Measurements from ENCODE around the gene KIF13A. TPM values are rescaled to one million over a fixed set of nuclear protein-coding genes. Genes with fewer than 3 reads are reported as not detected.
A peak's percentile ranks its signal among the peaks of the same experiment; 100 is the strongest.

Gene KIF13A
- total RNA-seq, 1 donor from 2014 or later = 34.4 TPM

DNA sequence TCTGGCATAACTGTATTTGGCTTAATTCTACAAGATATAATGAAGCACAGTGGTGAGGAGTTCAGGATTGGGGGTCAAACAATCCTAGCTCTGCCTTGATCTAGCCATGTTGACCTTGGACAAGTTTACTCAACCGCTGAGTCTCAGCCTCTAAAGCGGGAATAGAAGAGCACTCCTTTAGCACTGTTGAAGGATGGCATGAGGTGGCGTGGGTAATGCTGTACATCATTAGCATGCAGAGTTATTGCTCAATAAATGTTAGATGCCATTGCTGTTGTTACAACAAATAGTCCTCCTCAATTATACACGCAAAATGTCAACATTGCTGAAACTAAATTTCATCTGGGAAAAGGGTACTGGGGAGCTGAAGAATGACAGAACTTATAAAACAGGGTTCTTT, 78.6 kb downstream of the KIF13A start:
- H3K27ac Mint-ChIP-seq (ENCODE audit: unreplicated experiment) = no peak overlapping the region
- peaks cover 13% of the 10 kb centered on the region for H3K9me3 Mint-ChIP-seq
- no peak overlapping the region for H3K4me3 Mint-ChIP-seq

DNA sequence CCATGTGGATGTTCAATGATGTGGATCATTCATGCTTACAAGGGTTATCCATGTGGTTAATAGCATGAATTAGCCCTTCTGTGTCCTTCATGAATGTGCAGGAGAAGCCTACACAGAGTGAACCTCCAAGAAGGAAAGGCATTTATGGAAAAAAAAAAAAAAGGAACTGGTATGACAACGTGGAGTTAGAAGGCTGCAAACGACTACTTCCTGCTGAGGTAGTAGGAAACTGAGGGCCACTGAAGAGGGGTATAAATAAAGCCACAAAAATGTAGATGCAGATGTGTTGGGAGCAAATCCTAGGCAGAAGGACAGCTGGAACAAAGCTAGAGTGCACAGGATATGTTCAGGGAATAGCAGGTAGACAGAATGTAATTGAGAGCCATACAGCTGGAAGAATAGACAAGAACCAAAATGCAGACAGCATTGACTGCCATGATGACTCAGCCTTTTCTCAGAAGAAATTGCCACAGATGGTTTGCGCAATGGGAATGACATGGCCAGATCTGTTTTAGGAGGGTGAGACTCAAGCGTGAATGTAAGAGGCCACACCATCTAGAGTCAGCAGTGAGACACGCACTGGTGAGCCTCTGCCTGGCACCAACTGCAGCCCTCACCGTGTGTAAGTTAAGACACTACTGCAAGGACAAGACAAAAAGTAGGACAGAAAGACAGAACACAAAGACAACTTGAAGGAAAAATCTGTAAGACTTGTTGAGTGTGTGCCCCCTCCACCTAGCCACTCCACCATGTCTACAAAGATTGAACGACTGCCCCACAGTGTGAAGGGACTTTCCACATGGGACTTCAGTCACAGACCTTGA, 79.8 kb downstream of the KIF13A start:
- Mint-ChIP-seq H3K36me3 (ENCODE audit: low read depth) (peaks cover 10% of the 10 kb centered on the region), H3K4me3 (no peak overlapping the region), H3K9me3 (peaks cover 15% of the 10 kb centered on the region), H3K27me3 (ENCODE audit: low read depth) (no peaks in the 10 kb centered on the region), H3K4me1 (peaks cover 10% of the 10 kb centered on the region), H3K27ac (ENCODE audit: unreplicated experiment) (peak overlapping the region; percentile 39)
- TF ChIP-seq, protein P1, sequence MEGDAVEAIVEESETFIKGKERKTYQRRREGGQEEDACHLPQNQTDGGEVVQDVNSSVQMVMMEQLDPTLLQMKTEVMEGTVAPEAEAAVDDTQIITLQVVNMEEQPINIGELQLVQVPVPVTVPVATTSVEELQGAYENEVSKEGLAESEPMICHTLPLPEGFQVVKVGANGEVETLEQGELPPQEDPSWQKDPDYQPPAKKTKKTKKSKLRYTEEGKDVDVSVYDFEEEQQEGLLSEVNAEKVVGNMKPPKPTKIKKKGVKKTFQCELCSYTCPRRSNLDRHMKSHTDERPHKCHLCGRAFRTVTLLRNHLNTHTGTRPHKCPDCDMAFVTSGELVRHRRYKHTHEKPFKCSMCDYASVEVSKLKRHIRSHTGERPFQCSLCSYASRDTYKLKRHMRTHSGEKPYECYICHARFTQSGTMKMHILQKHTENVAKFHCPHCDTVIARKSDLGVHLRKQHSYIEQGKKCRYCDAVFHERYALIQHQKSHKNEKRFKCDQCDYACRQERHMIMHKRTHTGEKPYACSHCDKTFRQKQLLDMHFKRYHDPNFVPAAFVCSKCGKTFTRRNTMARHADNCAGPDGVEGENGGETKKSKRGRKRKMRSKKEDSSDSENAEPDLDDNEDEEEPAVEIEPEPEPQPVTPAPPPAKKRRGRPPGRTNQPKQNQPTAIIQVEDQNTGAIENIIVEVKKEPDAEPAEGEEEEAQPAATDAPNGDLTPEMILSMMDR (conservative IDR thresholded peaks at IDR 0.05) = no peak
- no peak for DNase-seq (ENCODE audit: low read depth, low spot score)

More for the DNA sequence above, 78.6 kb downstream of the KIF13A start:
- TF ChIP-seq, protein P1 (conservative IDR thresholded peaks at IDR 0.05) = no peak
- H3K27me3 Mint-ChIP-seq (ENCODE audit: low read depth) = no peaks in the 10 kb centered on the region
- H3K4me1 Mint-ChIP-seq = peaks cover 10% of the 10 kb centered on the region
- H3K36me3 Mint-ChIP-seq (ENCODE audit: low read depth) = peaks cover 10% of the 10 kb centered on the region
- DNase-seq (ENCODE audit: low read depth, low spot score) = no peak

DNA sequence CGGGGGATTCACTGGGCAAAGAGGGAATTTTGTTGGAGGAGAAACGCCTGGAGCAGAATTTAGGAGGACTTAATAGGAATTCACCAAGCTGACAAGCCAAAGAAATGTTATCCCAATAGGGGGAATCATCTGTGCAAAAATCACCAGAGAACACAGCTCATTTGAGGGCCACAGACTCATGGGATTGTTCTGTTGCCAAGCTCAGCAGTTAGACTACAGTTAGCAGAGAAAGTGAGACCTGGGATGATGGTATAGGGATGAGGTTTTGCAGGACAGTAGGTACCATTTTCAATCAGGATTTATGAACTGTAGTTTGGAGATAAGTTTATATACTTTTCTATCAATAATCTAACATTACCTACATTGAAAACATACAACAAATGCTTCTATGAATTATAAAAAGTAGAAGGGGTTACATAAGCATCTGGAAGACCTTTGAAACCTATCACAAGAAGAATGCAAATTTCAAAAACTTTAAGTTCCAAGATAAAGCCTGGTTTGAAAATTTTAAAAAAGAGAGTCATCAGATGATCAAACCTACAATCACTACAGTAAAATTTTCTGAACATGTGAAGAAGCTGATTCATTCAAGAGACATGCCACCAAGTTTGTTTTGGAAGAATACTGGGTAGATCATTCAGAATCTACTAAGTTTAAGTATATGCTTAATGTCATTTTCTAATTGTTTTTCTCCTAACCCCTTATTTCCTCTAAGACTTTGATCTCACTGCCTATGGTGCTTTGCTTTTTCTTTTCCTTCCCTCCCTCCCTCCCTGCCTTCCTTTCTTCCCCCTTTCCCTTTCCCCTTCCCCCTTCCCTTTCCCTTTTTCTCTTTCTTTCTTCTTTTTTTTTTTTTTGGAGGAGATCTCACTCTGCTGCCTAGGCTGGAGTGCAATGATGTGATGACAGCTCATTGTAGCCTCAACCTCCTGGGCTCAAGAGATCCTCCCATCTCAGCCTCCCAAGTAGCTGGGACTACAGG, 81.5 kb downstream of the KIF13A start:
- Mint-ChIP-seq H3K27ac (ENCODE audit: unreplicated experiment) (no peak overlapping the region), H3K4me3 (no peak overlapping the region)
- TF ChIP-seq, protein P1 (conservative IDR thresholded peaks at IDR 0.05) = no peak

DNA sequence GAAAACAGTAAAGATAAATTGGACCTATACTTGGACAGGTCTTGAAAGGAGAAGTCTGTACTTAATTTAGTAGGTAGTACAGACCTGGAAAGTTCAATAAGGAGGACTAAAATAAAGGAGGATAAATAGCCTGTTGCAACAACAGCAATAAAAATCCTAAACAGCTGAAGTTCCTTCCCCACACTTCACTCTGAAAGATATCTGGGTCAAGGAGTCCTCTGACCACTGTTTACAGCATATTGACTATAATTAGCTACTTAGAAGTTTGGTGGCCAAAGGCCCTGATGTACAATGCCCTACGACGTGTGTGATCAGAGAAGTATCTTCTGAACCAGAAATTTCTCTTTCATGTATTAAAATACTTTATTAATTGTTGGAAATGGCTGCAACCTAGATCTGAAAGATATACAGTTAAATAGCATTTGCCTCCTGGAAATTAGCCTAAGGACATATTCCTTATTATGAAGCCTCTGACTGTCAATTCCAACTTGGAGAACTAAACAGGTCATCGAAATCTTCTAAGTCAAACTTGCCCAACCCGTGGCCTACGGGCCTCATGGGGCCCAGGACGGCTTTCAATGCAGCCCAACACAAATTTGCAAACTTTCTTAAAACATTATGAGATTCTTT, 82.8 kb downstream of the KIF13A start:
- peaks cover 10% of the 10 kb centered on the region for H3K4me1 Mint-ChIP-seq
- no peak for DNase-seq (ENCODE audit: low read depth, low spot score)
- no peaks in the 10 kb centered on the region for H3K27me3 Mint-ChIP-seq (ENCODE audit: low read depth)
- H3K4me3 Mint-ChIP-seq = no peak overlapping the region
- H3K27ac Mint-ChIP-seq (ENCODE audit: unreplicated experiment) = no peak overlapping the region
- H3K36me3 Mint-ChIP-seq (ENCODE audit: low read depth) = peaks cover 13% of the 10 kb centered on the region
- TF ChIP-seq, protein P1 (conservative IDR thresholded peaks at IDR 0.05) = no peak
- peaks cover 12% of the 10 kb centered on the region for H3K9me3 Mint-ChIP-seq

More for the DNA sequence above, 81.5 kb downstream of the KIF13A start:
- Mint-ChIP-seq H3K9me3 (peaks cover 12% of the 10 kb centered on the region), H3K4me1 (peaks cover 10% of the 10 kb centered on the region), H3K27me3 (ENCODE audit: low read depth) (no peaks in the 10 kb centered on the region), H3K36me3 (ENCODE audit: low read depth) (peaks cover 13% of the 10 kb centered on the region)
- no peak for DNase-seq (ENCODE audit: low read depth, low spot score)

DNA sequence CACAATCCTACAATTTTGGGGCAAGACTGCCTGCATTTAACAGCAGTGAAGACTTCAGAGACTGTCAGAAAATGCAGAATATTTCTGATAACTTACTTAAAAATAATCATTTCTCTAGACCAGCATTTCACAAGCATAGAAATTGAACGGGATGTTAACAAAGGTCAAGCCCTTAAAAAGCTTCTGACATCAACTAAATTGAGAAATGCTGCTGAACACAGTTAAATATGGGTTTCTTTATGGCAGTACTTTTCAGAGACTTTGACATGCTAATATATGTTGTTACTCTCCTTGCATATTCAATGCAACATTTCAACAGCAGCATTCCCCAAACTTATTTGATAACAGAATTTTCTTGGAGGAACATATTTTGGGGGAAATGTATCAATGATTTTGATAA, 84.5 kb downstream of the KIF13A start:
- peaks cover 15% of the 10 kb centered on the region for H3K36me3 Mint-ChIP-seq (ENCODE audit: low read depth)

More for the DNA sequence above, 84.5 kb downstream of the KIF13A start:
- no peak overlapping the region for H3K27ac Mint-ChIP-seq (ENCODE audit: unreplicated experiment)
- H3K4me3 Mint-ChIP-seq = no peak overlapping the region
- H3K27me3 Mint-ChIP-seq (ENCODE audit: low read depth) = no peaks in the 10 kb centered on the region
- peaks cover 10% of the 10 kb centered on the region for H3K9me3 Mint-ChIP-seq
- TF ChIP-seq, protein P1 (conservative IDR thresholded peaks at IDR 0.05) = no peak
- H3K4me1 Mint-ChIP-seq = peaks cover 8% of the 10 kb centered on the region
- no peak for DNase-seq (ENCODE audit: low read depth, low spot score)

All from neural crest cell (in vitro differentiated cells).